Adrenal gland (tissue), 12 donors: ENCODE data around the gene SORL1. TPM values are rescaled to one million over a fixed set of nuclear protein-coding genes. Genes with fewer than 3 reads are reported as not detected.

ENCODE experiments used
- DNase-seq, 7 donors: peaks; one replicate each; pipeline ENCODE4 v3.0.0-alpha.2; 2019 to 2020
- H3K27ac ChIP-seq, 5 donors: fragments of 200-600 bp; sonication (generic) in 4 of 5; 1 replicate in 3 of 5; 2 replicates in 2 of 5; pipeline versions ENCODE4 v1.5.1 to v1.8.0; 2016 to 2020; ENCODE audit warnings: mild to moderate bottlenecking in 1 of 5
- H3K27me3 ChIP-seq: fragments of 200-600 bp; 2 replicates; pipeline ENCODE4 v1.8.0; 2021
- H3K36me3 ChIP-seq, 2 donors: fragments of 200-600 bp; replicated peaks in 1 of 2; 1 replicate in 1 of 2; 2 replicates in 1 of 2; pipeline versions ENCODE4 v1.5.1 to v1.8.0; 2018 to 2022
- H3K4me1 ChIP-seq, 2 donors: fragments of 200-600 bp; replicated peaks in 1 of 2; 1 replicate in 1 of 2; 2 replicates in 1 of 2; pipeline versions ENCODE4 v1.5.1 to v1.8.0; 2018 to 2021
- H3K4me3 ChIP-seq, 4 donors: fragments of 200-600 bp; sonication (generic) in 3 of 4; one replicate each; pipeline ENCODE4 v1.5.1; 2016 to 2018
- H3K9me3 ChIP-seq, 3 donors: fragments of 200-600 bp; sonication (generic) in 1 of 3; replicated peaks in 1 of 3; 1 replicate in 2 of 3; 2 replicates in 1 of 3; pipeline versions ENCODE4 v1.5.1 to v1.8.0; 2016 to 2021
- CTCF ChIP-seq, 6 experiments: fragments of 450-650 bp in 4 of 6; fragments of 200-600 bp in 2 of 6; sonication (generic) in 1 of 6; IDR thresholded peaks; 1 replicate in 5 of 6; 2 replicates in 1 of 6; pipeline versions ENCODE4 v1.5.1 to v1.8.0; 2016 to 2021; ENCODE audit warnings: antibody characterized with exemption in 6 of 6, mild to moderate bottlenecking in 2 of 6, moderate library complexity in 1 of 6
- POLR2A ChIP-seq, 2 donors: fragments of 450-650 bp; IDR thresholded peaks; one replicate each; pipeline ENCODE4 v1.6.1; 2017; ENCODE audit warnings: antibody characterized with exemption in 2 of 2, mild to moderate bottlenecking in 2 of 2, moderate library complexity in 1 of 2
- WGBS, 4 donors: extraction: QIAGEN DNeasy Blood & Tissue Kit in 2 of 4; methylation state at CpG; one replicate each; pipeline versions ENCODE4 v1.1.5 to v1.1.7; 2013 to 2017; 5-methylcytosine and 5-hydroxymethylcytosine counted together
- intact Hi-C, 2 donors: fragments of 100-400 bp; cut with DNase I; formaldehyde crosslinking; loops; one replicate each; pipeline versions ENCODE4 v1.14.1 to v1.15.0; 2022 to 2023
- polyA plus RNA-seq, 3 donors: library from polyadenylated mRNA; stranded (reverse); fragments of 200-250 nt in 2 of 3; fragments of 350-450 nt in 1 of 3; fragmentation: Illumina TruSeq in 1 of 3; extraction: RNeasy Lipid Tissue Mini Kit (QIAGEN cat#74804) in 1 of 3; gene quantifications; one replicate each; pipeline ENCODE4 v1.2.3, GENCODE V29; 2013 to 2014
- total RNA-seq, 9 donors: library from RNA; depleted of rRNA in 4 of 9; stranded (reverse); fragments of >200 nt in 4 of 9; fragments of 120-200 nt in 1 of 9; fragmentation: NEBNext Ultra II Directional in 1 of 9; extraction: Animal tissue kit (Norgen Biotek cat#: 25700) in 1 of 9; gene quantifications; one replicate each; pipeline versions ENCODE4 v1.1.0 to v1.2.4, GENCODE V29; 2013 to 2023
- donor health status: healthy with polysubstance abuse.
- donor health status: Bipolar disorder and iron deficiency.
- donor health status: DM: yes; HTN: yes; CAD: no.
- donor health status: DM: no; HTN: no; CAD: no.
- donor health status: DM: no; HTN: no; CAD: no.
- donor health status: DM: yes; HTN: yes; CAD: no.

Gene SORL1
- total and polyA plus RNA-seq, 12 donors: 1.0 to 28.6 (median 8.9) TPM

- 63 to 68% (median 65%) methylated on average over 7 of the region's 7 CpGs for WGBS, 4 donors
- intact Hi-C loops: no loop called here
- H3K36me3 ChIP-seq: peaks cover 0 to 12% of the 10 kb centered on the region in 2 donors
- H3K27me3 ChIP-seq: no peaks in the 10 kb centered on the region
- no peak for TF ChIP-seq CTCF (IDR thresholded peaks at IDR 0.05)
- TF ChIP-seq POLR2A (IDR thresholded peaks at IDR 0.05): no peak
- H3K27ac ChIP-seq: no peak overlapping the region
- H3K9me3 ChIP-seq: no peaks in the 10 kb centered on the region
- DNase-seq: no peak
- no peak overlapping the region for H3K4me3 ChIP-seq
- no peaks in the 10 kb centered on the region for H3K4me1 ChIP-seq
Measured at GRCh38 chr11:121625777-121626506, 173.8 kb downstream of the SORL1 start.

- Histone ChIP-seq H3K4me1 (no peaks in the 10 kb centered on the region), H3K27ac (no peak overlapping the region), H3K4me3 (no peak overlapping the region), H3K9me3 (no peaks in the 10 kb centered on the region), H3K36me3 (peaks cover 0 to 6% of the 10 kb centered on the region in 2 donors), H3K27me3 (no peaks in the 10 kb centered on the region)
- intact Hi-C loops: no loop called here
- WGBS, 4 donors: 68 to 82% (median 77%) methylated on average over 4 of the region's 4 CpGs
- TF ChIP-seq POLR2A (IDR thresholded peaks at IDR 0.05): no peak
- TF ChIP-seq CTCF (IDR thresholded peaks at IDR 0.05): no peak
- no peak for DNase-seq
Measured at GRCh38 chr11:121626507-121626875, 174.4 kb downstream of the SORL1 start.

GRCh38 chr11:121626980-121627379 lies 174.9 kb downstream of the SORL1 start:
- Histone ChIP-seq H3K27me3 (no peaks in the 10 kb centered on the region), H3K36me3 (peaks cover 0 to 4% of the 10 kb centered on the region in 2 donors), H3K4me1 (no peaks in the 10 kb centered on the region), H3K9me3 (no peaks in the 10 kb centered on the region), H3K4me3 (no peak overlapping the region), H3K27ac (no peak overlapping the region)
- DNase-seq: no peak
- TF ChIP-seq POLR2A (IDR thresholded peaks at IDR 0.05) (no peak), CTCF (IDR thresholded peaks at IDR 0.05) (no peak)
- intact Hi-C loops: no loop called here
- 55 to 68% (median 65%) methylated on average over 2 of the region's 2 CpGs for WGBS, 4 donors

GRCh38 chr11:121630041-121630440 lies 177.9 kb downstream of the SORL1 start:
- Histone ChIP-seq H3K4me3 (no peak overlapping the region), H3K27me3 (no peaks in the 10 kb centered on the region), H3K9me3 (no peaks in the 10 kb centered on the region), H3K27ac (no peak overlapping the region), H3K36me3 (peaks cover 0 to 4% of the 10 kb centered on the region in 2 donors), H3K4me1 (no peaks in the 10 kb centered on the region)
- 35 to 57% (median 50%) methylated on average over 1 of the region's 1 CpG for WGBS, 4 donors
- intact Hi-C loops: no loop called here
- TF ChIP-seq POLR2A (IDR thresholded peaks at IDR 0.05) (no peak), CTCF (IDR thresholded peaks at IDR 0.05) (no peak)
- peak in 3 of 7 donors; percentile 7 to 22 (median 19) for DNase-seq
